Endothelial cell of umbilical vein (primary cell): Measurements from ENCODE around the gene IGF2R. TPM values are rescaled to one million over a fixed set of nuclear protein-coding genes. Genes with fewer than 3 reads are reported as not detected.

Experiments used
- BruUV-seq: library from RNA; stranded (reverse); fragments of 400-500 nt; replicated peaks from 2 replicates; lab custom pipeline; 2021; lab: Mats Ljungman, UMichigan
- CTCF ChIA-PET: fragments of 300-600, 350-600 bp; sonication (Branson Sonifier 250); formaldehyde crosslinking; loops from one replicate; lab custom pipeline; 2021; ENCODE audit warnings: antibody characterized with exemption, inconsistent platforms; lab: Charles Lee
- POLR2A ChIA-PET: fragments of 300-600, 350-600 bp; sonication (Branson Sonifier 250); formaldehyde crosslinking; loops from one replicate; lab custom pipeline; 2021; ENCODE audit warnings: antibody characterized with exemption, inconsistent platforms; lab: Charles Lee
- DNase-seq: peaks from one replicate; pipeline ENCODE4 v3.0.0-alpha.2; 2011; ENCODE audit warnings: low read depth, low spot score
- FAIRE-seq: peaks from 2 replicates; lab custom pipeline; 2011; peaks lifted over from hg19 to GRCh38; lab: Jason Lieb, UNC
- H2AFZ ChIP-seq: 2 replicates; pipeline ENCODE4 v1.6.0; 2012; ENCODE audit warnings: low read depth, low read length, control low read depth, inconsistent platforms
- H3K27ac ChIP-seq: 2 replicates; pipeline ENCODE4 v1.5.1; 2011; ENCODE audit warnings: low read depth, mild to moderate bottlenecking, control low read depth, low read length, moderate library complexity; ENCODE audit not compliant: insufficient read depth
- H3K27me3 ChIP-seq, 2 experiments: 2 replicates each; pipeline versions ENCODE4 v1.6.0 to v1.6.1; 2011; ENCODE audit warnings: low read length in 2 of 2, mixed read lengths in 1 of 2; ENCODE audit not compliant: control insufficient read depth in 2 of 2, insufficient read depth in 2 of 2
- H3K36me3 ChIP-seq, 2 experiments: 2 replicates in 1 of 2; 3 replicates in 1 of 2; pipeline ENCODE4 v1.5.1; 2011; ENCODE audit warnings: low read length in 2 of 2, mild to moderate bottlenecking in 1 of 2, moderate library complexity in 1 of 2; ENCODE audit not compliant: control insufficient read depth in 2 of 2, insufficient read depth in 2 of 2; ENCODE audit errors: extremely low read depth in 1 of 2
- H3K4me1 ChIP-seq: 3 replicates; pipeline ENCODE4 v1.5.1; 2011; ENCODE audit warnings: mild to moderate bottlenecking, low read length; ENCODE audit not compliant: control insufficient read depth, insufficient read depth; ENCODE audit errors: extremely low read depth
- H3K4me2 ChIP-seq: 2 replicates; pipeline ENCODE4 v1.6.1; 2011; ENCODE audit warnings: low read length, control low read depth, mixed read lengths; ENCODE audit not compliant: insufficient read depth
- H3K4me3 ChIP-seq, 3 experiments: fragments of 200-600 bp in 1 of 3; sonication (generic), shearing (Covaris generic) in 1 of 3; replicated peaks in 1 of 3; 2 replicates each; pipeline ENCODE4 v1.5.1; 2011 to 2016; ENCODE audit warnings: control low read depth in 3 of 3, low read length in 3 of 3, mild to moderate bottlenecking in 2 of 3, inconsistent platforms in 1 of 3, low read depth in 1 of 3, moderate library complexity in 1 of 3; ENCODE audit not compliant: insufficient read depth in 1 of 3
- H3K79me2 ChIP-seq: 2 replicates; pipeline ENCODE4 v1.6.0; 2012; ENCODE audit warnings: low read length, inconsistent platforms; ENCODE audit not compliant: control insufficient read depth, insufficient read depth
- H3K9ac ChIP-seq: replicated peaks from 2 replicates; pipeline ENCODE3; 2011; ENCODE audit warnings: low read length, control low read depth; ENCODE audit not compliant: insufficient read depth; ENCODE audit errors: extremely low read depth
- H3K9me1 ChIP-seq: replicated peaks from 3 replicates; pipeline ENCODE4 v1.6.0; 2011; ENCODE audit warnings: mild to moderate bottlenecking, low read length; ENCODE audit not compliant: control insufficient read depth, insufficient read depth; ENCODE audit errors: extremely low read depth
- H3K9me3 ChIP-seq: replicated peaks from 2 replicates; pipeline ENCODE4 v1.5.1; 2012; ENCODE audit warnings: low read length, inconsistent platforms; ENCODE audit not compliant: control insufficient read depth, insufficient read depth
- H4K20me1 ChIP-seq: replicated peaks from 2 replicates; pipeline ENCODE3; 2011; ENCODE audit warnings: mild to moderate bottlenecking, low read length; ENCODE audit not compliant: control insufficient read depth, insufficient read depth; ENCODE audit errors: extremely low read depth
- CTCF ChIP-seq, 2 donors: IDR thresholded peaks; 1 replicate in 1 of 2; 2 replicates in 1 of 2; pipeline ENCODE4 v1.5.1; 2011; ENCODE audit warnings: low read length in 2 of 2, mild to moderate bottlenecking in 2 of 2, moderate library complexity in 2 of 2, control low read depth in 1 of 2, inconsistent platforms in 1 of 2, low read depth in 1 of 2; ENCODE audit not compliant: insufficient read depth in 1 of 2; ENCODE audit errors: extremely low read depth in 1 of 2
- EZH2 ChIP-seq: IDR thresholded peaks from 2 replicates; pipeline ENCODE4 v1.6.1; 2012; ENCODE audit warnings: borderline replicate concordance, low read depth, mild to moderate bottlenecking, moderate library complexity, low read length, inconsistent platforms; ENCODE audit not compliant: severe bottlenecking
- FOS ChIP-seq: IDR thresholded peaks from 2 replicates; pipeline ENCODE4 v1.6.1; 2011; ENCODE audit warnings: mild to moderate bottlenecking, low read length, moderate library complexity, borderline replicate concordance; ENCODE audit not compliant: insufficient read depth
- GATA2 ChIP-seq: IDR thresholded peaks from 2 replicates; pipeline ENCODE4 v1.7.0; 2011; ENCODE audit warnings: low read depth, mild to moderate bottlenecking, moderate library complexity, mixed read lengths, low read length; ENCODE audit not compliant: insufficient read length, insufficient read depth
- JUN ChIP-seq: IDR thresholded peaks from 2 replicates; pipeline ENCODE4 v1.6.1; 2011; ENCODE audit warnings: borderline replicate concordance, low read depth; ENCODE audit not compliant: insufficient read length, insufficient read depth
- MAX ChIP-seq: IDR thresholded peaks from 2 replicates; pipeline ENCODE4 v1.6.1; 2011; ENCODE audit not compliant: insufficient read depth, insufficient read length
- MYC ChIP-seq: IDR thresholded peaks from one replicate; pipeline ENCODE4 v1.6.1; 2011; ENCODE audit warnings: mild to moderate bottlenecking, low read depth, low read length
- POLR2A ChIP-seq: IDR thresholded peaks from 2 replicates; pipeline ENCODE4 v1.6.1; 2012; ENCODE audit warnings: low read depth, mild to moderate bottlenecking, control low read depth, low read length
- POLR2AphosphoS5 ChIP-seq: IDR thresholded peaks from 2 replicates; pipeline ENCODE4 v1.6.1; 2012; ENCODE audit warnings: low read depth, mild to moderate bottlenecking, control low read depth, low read length, moderate library complexity; ENCODE audit not compliant: insufficient read depth
- dilution Hi-C: fragments of 300-500 bp; cut with MboI; formaldehyde crosslinking; loops from one replicate; pipeline ENCODE4 v1.15.0; 2019; ENCODE audit warnings: low sequenced_read_pairs; ENCODE audit not compliant: extremely low pct_ligation_motif_present
- intact Hi-C: fragments of 100-400 bp; cut with micrococcal nuclease; formaldehyde crosslinking; loops from one replicate; pipeline ENCODE4 v1.10.0; 2022
- polyA plus RNA-seq, 4 experiments: library from polyadenylated mRNA; depleted of rRNA in 3 of 4; stranded (reverse) in 3 of 4; unstranded in 1 of 4; fragments of >200 nt; gene quantifications; 2 replicates each; pipeline versions ENCODE4 v1.2.1 to v1.2.3, GENCODE V29; 2011 to 2012; ENCODE audit warnings: missing spikeins in 1 of 4
- total RNA-seq: library from RNA; stranded (reverse); gene quantifications from 2 replicates; pipeline ENCODE4 v1.2.3, GENCODE V29; 2021

Gene IGF2R
- total and polyA plus RNA-seq, 2 donors (not counting 3 experiments of a cell fraction or from before 2014, with no cell fraction given), result 16.3 to 60.2 TPM

- no peak overlapping the region for H3K4me3 ChIP-seq
- BruUV-seq, result no TSS peak
- H3K4me2 ChIP-seq, result no peak overlapping the region
- POLR2A ChIA-PET, result no interaction called here
- DNase-seq, result no peak
- H3K27ac ChIP-seq, result no peak overlapping the region
- H3K27me3 ChIP-seq, result no peaks in the 10 kb centered on the region
- no peaks in the 10 kb centered on the region for H3K4me1 ChIP-seq
- no peak for FAIRE-seq
- no peaks in the 10 kb centered on the region for H3K79me2 ChIP-seq
- H3K9me1 ChIP-seq, result no peaks in the 10 kb centered on the region
- H3K9me3 ChIP-seq, result no peaks in the 10 kb centered on the region
- intact Hi-C loops (no loop called here), dilution Hi-C loops (no loop called here)
- CTCF ChIA-PET, result no interaction called here
- no peaks in the 10 kb centered on the region for H4K20me1 ChIP-seq
- H3K36me3 ChIP-seq, result peaks cover 0 to 22% of the 10 kb centered on the region in 2 experiments
- no peak overlapping the region for H2AFZ ChIP-seq
- no peak for TF ChIP-seq POLR2AphosphoS5
- TF ChIP-seq GATA2, result no peak
- no peak for TF ChIP-seq POLR2A
- no peak for TF ChIP-seq JUN
- TF ChIP-seq CTCF (IDR thresholded peaks at IDR 0.05; ENCODE audit: extremely low read depth in 1 of 2, insufficient read depth in 1 of 2, low read depth in 1 of 2, low read length in 2 of 2), result no peak
- no peak for TF ChIP-seq MYC
- TF ChIP-seq MAX, result no peak
- no peak for TF ChIP-seq EZH2
- no peak for TF ChIP-seq FOS
- no peak overlapping the region for H3K9ac ChIP-seq
Measured at GRCh38 chr6:160093061-160093460, 124.2 kb downstream of the IGF2R start.
